ENCODE data around the gene CACNG1.

GRCh38 chr17:67025216-67025792, 19.1 kb upstream of the CACNG1 start:
- no peak for TF ChIP-seq CTCF (IDR thresholded peaks at IDR 0.05; ENCODE audit: borderline replicate concordance, extremely low read depth, low read length, poor library complexity, severe bottlenecking)
- no peak for TF ChIP-seq EZH2 (IDR thresholded peaks at IDR 0.05; ENCODE audit: borderline replicate concordance, low read depth, low read length, severe bottlenecking)
